GM12875 (cell line): ENCODE measurements around the gene WBP2.

Experiments
- H3K4me3 ChIP-seq: one replicate; pipeline ENCODE4 v1.5.1; 2011; ENCODE audit warnings: low read depth, low read length, control low read depth
- TF ChIP-seq, protein P1 (sequence below): IDR thresholded peaks from 2 replicates; pipeline ENCODE4 v1.5.1; 2011; ENCODE audit warnings: low read depth, mild to moderate bottlenecking, control low read depth, inconsistent platforms, low read length, moderate library complexity, borderline replicate concordance; ENCODE audit not compliant: insufficient read depth

The WBP2 gene

DNA sequence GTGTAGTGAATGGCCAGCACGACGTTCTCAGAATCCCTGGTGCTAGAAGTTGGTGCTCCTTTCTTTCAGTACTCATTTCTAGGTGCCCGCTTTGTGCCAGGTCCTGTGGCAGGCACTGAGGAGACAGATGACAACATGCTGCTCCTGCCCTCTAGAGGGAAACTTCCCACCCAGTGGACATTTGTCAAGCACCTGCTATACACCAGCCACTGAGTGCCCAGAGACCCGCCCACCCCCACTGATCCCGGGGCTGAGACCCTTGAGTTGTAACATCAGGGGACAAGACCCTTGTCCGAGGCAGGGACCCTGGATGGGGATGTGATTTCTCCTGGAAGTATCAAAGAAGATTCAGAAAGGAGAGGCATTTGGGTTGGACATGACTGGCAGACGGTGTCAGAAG is 36.0 kb downstream of the WBP2 start:
- TF ChIP-seq, protein P1, sequence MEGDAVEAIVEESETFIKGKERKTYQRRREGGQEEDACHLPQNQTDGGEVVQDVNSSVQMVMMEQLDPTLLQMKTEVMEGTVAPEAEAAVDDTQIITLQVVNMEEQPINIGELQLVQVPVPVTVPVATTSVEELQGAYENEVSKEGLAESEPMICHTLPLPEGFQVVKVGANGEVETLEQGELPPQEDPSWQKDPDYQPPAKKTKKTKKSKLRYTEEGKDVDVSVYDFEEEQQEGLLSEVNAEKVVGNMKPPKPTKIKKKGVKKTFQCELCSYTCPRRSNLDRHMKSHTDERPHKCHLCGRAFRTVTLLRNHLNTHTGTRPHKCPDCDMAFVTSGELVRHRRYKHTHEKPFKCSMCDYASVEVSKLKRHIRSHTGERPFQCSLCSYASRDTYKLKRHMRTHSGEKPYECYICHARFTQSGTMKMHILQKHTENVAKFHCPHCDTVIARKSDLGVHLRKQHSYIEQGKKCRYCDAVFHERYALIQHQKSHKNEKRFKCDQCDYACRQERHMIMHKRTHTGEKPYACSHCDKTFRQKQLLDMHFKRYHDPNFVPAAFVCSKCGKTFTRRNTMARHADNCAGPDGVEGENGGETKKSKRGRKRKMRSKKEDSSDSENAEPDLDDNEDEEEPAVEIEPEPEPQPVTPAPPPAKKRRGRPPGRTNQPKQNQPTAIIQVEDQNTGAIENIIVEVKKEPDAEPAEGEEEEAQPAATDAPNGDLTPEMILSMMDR, result no peak
- H3K4me3 ChIP-seq, result no peak overlapping the region

DNA sequence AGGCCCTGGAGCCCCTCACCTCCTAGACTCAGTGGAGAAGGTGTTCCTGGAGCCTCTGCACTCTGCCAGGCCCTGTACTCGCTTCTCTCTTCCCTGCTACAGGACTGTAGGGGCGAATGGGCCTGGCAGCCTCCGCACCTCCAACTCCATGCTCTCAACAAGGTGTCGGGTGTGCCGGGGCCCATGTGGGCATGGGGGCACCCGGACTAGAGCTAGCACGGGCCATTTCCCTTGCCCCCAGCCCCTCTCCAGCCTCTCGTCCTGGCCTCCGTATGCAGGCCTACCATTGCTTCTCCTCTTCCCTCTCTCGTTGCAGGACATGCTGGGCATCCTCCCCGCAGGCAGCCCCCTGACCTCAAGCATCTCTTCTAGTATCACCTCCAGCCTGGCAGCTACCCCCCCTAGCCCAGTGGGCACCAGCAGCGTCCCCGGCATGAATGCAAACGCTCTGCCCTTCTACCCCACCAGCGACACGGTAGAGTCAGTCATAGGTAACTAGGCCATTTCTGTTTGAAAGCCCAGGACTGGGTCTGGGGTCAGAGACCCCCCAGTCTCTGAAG is 36.7 kb downstream of the WBP2 start:
- TF ChIP-seq, protein P1, result no peak
- H3K4me3 ChIP-seq, result no peak overlapping the region

DNA sequence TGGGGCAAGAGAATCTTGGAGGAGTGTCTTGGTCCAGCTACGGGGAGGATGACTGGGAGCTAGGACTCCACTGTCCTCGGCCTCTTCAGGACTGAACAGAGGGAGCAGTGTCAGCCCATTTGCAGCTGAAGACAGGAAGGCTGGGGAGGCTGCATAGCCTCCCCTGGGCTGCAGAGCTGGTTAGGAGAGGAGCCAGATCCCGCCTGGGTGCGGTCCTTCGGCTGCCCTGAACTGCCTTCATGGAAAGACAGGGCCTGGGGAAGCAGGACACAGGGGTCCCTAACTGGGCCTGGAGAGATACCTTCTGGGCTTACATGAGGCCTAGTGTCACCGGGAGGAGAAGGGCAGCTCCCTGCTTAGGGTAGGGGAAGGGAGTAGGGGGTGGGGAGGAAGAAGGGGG is 37.6 kb downstream of the WBP2 start:
- H3K4me3 ChIP-seq, result no peak overlapping the region
- TF ChIP-seq, protein P1, result no peak

DNA sequence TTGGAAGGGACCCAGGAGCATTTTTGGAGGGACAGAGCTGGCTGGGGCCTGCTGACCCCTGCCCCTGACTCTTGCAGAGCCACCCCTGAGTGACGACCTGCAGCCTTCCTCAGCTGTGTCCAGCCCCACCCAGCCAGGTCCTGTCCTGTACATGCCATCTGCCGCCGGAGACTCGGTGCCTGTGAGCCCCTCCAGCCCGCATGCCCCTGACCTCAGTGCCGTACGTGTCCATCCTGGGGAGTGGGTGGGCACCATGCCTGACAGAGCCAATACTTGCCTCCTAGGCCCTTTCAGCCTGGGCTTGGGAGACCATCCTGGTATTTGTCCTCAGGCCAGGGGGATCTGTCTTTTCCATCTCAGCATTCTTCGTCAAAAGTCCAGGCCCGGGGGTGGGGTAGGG is 38.4 kb downstream of the WBP2 start:
- TF ChIP-seq, protein P1, result no peak
- H3K4me3 ChIP-seq, result no peak overlapping the region

DNA sequence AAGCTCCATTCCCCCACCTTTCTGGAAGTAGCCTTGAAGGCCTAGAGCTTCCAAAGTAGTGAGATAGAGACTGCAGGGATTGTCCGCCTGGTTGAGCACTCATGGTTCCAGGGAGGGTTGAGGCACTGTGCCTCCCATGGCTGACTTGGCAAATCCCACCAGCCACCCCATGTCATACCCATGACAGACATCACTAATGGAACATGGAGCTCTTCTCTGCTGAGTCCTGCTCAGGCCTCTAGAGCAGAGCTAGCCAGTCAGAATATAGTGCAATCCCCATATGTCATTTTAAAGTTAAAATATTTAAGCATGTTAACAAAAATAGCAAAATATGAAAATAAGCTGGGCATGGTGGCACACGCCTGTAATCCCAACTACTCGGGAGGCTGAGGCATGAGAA is 39.7 kb downstream of the WBP2 start:
- TF ChIP-seq, protein P1, result no peak
- no peak overlapping the region for H3K4me3 ChIP-seq

DNA sequence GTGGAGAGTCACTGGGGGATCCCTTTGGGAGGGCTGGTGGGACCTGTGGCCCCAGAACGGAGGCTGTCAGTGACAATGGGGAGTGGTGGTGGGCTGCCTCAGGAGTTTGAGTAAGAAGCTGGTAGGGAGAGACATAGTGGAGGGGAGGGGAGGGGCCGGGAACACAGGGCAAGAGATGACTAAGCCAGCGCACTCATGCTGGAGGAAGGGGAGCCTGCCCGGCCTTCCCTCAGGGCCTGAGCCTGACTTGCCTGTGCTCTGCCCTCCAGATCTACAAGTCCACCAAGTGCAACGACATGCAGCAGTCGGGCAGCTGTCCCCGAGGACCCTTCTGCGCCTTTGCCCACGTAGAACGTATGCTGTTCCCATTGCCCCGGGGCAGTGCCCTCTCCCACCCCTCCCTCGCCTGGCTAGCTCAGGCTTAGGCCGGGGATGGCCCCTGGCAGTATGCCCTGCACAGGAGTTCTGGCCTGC is 40.2 kb downstream of the WBP2 start:
- H3K4me3 ChIP-seq, result no peak overlapping the region
- TF ChIP-seq, protein P1, result no peak

DNA sequence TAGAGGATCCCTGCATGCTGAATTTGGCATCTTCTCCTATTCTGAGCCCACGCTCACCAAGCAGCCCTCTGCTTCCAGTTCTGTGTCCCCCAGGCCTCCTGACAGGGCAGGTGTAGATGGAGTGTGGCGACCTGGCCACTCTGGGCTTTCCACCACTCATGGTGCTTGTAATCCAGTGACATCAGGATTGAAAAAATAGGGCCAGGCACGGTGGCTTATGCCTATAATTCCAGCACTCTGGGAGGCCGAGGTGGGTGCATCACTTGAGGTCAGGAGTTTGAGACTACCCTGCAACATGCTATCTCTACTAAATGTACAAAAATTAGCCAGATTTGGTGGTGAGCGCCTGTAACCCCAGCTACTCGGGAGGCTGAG is 41.1 kb downstream of the WBP2 start:
- H3K4me3 ChIP-seq, result no peak overlapping the region
- TF ChIP-seq, protein P1, result no peak
